Measurements from ENCODE around the gene GLRA2.

GRCh38 chrX:14776901-14777300 lies 247.6 kb downstream of the GLRA2 start:
- TF ChIP-seq CTCF (IDR thresholded peaks at IDR 0.05; ENCODE audit: low read length) (no peak), EZH2 (optimal IDR thresholded peaks at IDR 0.05; ENCODE audit: low read depth, low read length) (no peak)
